ENCODE results near the gene PROCR. TPM values are rescaled to one million over a fixed set of nuclear protein-coding genes. Genes with fewer than 3 reads are reported as not detected.

PROCR gene
- polyA plus RNA-seq, 4 donors = 8.3 to 32.1 (median 18.6) TPM

Other genes with a start within 250 kb of the PROCR start
- gene GSS, start 216.3 kb upstream of the PROCR start, polyA plus RNA-seq = 10 to 100 TPM; 17.4 to 79.2 (median 57.8) TPM
- 1 to 10 TPM in 1 of 4 donors, under 1 TPM in 2, not detected in 1; 0.52 to 2.2 (median 0.89) TPM for gene MYH7B, start 216.2 kb upstream of the PROCR start, polyA plus RNA-seq
- 10 to 100 TPM; 32.4 to 52.7 (median 42.2) TPM for gene TRPC4AP, start 79.3 kb upstream of the PROCR start, polyA plus RNA-seq
- 10 to 100 TPM; 17.0 to 26.2 (median 21.0) TPM for gene EDEM2, start 24.7 kb upstream of the PROCR start, polyA plus RNA-seq
- gene MMP24, start 54.6 kb downstream of the PROCR start, polyA plus RNA-seq = 1 to 10 TPM in 1 of 4 donors, under 1 TPM in 3; 0.54 to 1.3 (median 0.73) TPM
- 10 to 100 TPM; 28.4 to 88.8 (median 56.3) TPM for gene MMP24OS, start 106.0 kb downstream of the PROCR start, polyA plus RNA-seq
- 100 to 1,000 TPM; 186 to 394 (median 284) TPM for gene EIF6, start 112.7 kb downstream of the PROCR start, polyA plus RNA-seq
- under 1 TPM in 2 of 4 donors, not detected in 2; 0.04 to 0.27 TPM for gene FAM83C, start 120.4 kb downstream of the PROCR start, polyA plus RNA-seq
- gene UQCC1, start 239.9 kb downstream of the PROCR start, polyA plus RNA-seq = 10 to 100 TPM; 19.7 to 35.9 (median 29.5) TPM

Data from small intestine (tissue), 4 donors.